ENCODE results near the gene PTPN14. TPM values are rescaled to one million over a fixed set of nuclear protein-coding genes. Genes with fewer than 3 reads are reported as not detected.

Gene PTPN14
- total RNA-seq, 1 experiment from 2014 or later: 76.4 TPM

GRCh38 chr1:214419650-214420049 lies 131.8 kb downstream of the PTPN14 start:
- Histone ChIP-seq H4K8ac (replicated peaks; ENCODE audit: insufficient read length, low read depth, low read length) (no peak overlapping the region), H2BK20ac (ENCODE audit: low read depth, low read length, poor library complexity, severe bottlenecking) (no peak overlapping the region), H2BK12ac (ENCODE audit: insufficient read length, low read depth, low read length) (no peak overlapping the region), H2BK120ac (ENCODE audit: low read depth, low read length, poor library complexity, severe bottlenecking) (no peak overlapping the region), H3K23ac (ENCODE audit: insufficient read length, low read depth, low read length) (no peak overlapping the region), H4K91ac (ENCODE audit: insufficient read length, low read depth, low read length) (no peak overlapping the region), H2BK5ac (ENCODE audit: insufficient read length, low read length) (no peak overlapping the region), H3K18ac (ENCODE audit: insufficient read length, low read depth, low read length) (no peak overlapping the region), H3K9me3 (ENCODE audit: control insufficient read depth, low read depth, low read length) (no peaks in the 10 kb centered on the region), H3K79me2 (ENCODE audit: insufficient read depth, low read length) (no peaks in the 10 kb centered on the region; the same call in 1 of the 2 replicates), H3T11ph (ENCODE audit: low read length) (no peak overlapping the region), H2AFZ (ENCODE audit: low read length) (no peak overlapping the region), H3K4ac (ENCODE audit: low read depth, low read length) (no peak overlapping the region), H2AK5ac (ENCODE audit: insufficient read length, low read length) (no peak overlapping the region), H3K56ac (ENCODE audit: insufficient read length, low read depth, low read length) (no peak overlapping the region), H4K5ac (ENCODE audit: insufficient read length, low read depth, low read length) (no peak overlapping the region), H3K14ac (ENCODE audit: insufficient read depth, low read length) (no peak overlapping the region), H4K20me1 (ENCODE audit: control insufficient read depth, insufficient read depth, insufficient read length) (no peaks in the 10 kb centered on the region), H2BK15ac (ENCODE audit: low read depth, low read length) (no peak overlapping the region), H3K4me2 (ENCODE audit: insufficient read depth, insufficient read length, low read length) (no peak overlapping the region), H3K27me3 (ENCODE audit: insufficient read depth, low read length) (no peaks in the 10 kb centered on the region), H3K23me2 (ENCODE audit: insufficient read length, low read depth, low read length, poor library complexity, severe bottlenecking) (no peaks in the 10 kb centered on the region), H3K4me1 (ENCODE audit: insufficient read depth, low read length) (peaks cover 6% of the 10 kb centered on the region; the same call in 1 of the 2 replicates), H3K9ac (ENCODE audit: extremely low read depth, insufficient read length, low read length) (no peak overlapping the region), H3K79me1 (ENCODE audit: insufficient read depth, low read depth, low read length, poor library complexity, severe bottlenecking) (no peaks in the 10 kb centered on the region), H3K27ac (ENCODE audit: insufficient read length, low read depth, low read length) (no peak overlapping the region)
- no peak overlapping the region for H3K4me3 Mint-ChIP-seq
- no peaks in the 10 kb centered on the region for H3K9me3 Mint-ChIP-seq
- no peak for TF ChIP-seq CTCF (conservative IDR thresholded peaks at IDR 0.05)
- peak overlapping the region; percentile 60 to 94 (median 91); a peak in 6 of 7 replicates for H3K27ac Mint-ChIP-seq
- no CpG with 5 or more reads among the region's 3 CpGs for WGBS (ENCODE audit: extremely low coverage, insufficient read length, low lambda C conversion rate)
- no peaks in the 10 kb centered on the region for H3K36me3 Mint-ChIP-seq (ENCODE audit: insufficient read depth in 1 of 3, low read depth in 3 of 3)
- DNase-seq: no peak
- H3K27me3 Mint-ChIP-seq (ENCODE audit: low read depth): no peaks in the 10 kb centered on the region
- H3K4me1 Mint-ChIP-seq: peaks cover 52 to 68% of the 10 kb centered on the region in 2 experiments
